ENCODE data around the gene SDC3.

The SDC3 gene

DNA sequence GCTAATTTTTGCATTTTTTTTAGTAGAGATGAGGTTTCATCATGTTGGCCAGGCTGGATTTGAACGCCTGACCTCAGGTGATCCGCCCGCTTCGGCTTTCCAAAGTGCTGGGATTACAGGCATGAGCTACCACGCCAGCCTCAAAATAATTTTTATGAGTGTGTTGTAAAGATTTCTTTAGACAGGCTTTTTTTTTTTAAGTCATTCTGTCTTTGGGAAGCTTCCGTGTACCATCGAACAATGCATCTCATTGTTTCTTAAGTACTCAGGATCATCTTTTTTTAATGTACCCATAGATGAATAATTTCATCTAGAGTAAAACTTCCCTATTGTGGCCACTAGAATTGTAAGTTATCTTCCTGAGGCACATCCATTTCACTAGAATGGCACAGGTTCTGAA lies 19.6 kb upstream of the SDC3 start:
- DNase-seq, result no peak

DNA sequence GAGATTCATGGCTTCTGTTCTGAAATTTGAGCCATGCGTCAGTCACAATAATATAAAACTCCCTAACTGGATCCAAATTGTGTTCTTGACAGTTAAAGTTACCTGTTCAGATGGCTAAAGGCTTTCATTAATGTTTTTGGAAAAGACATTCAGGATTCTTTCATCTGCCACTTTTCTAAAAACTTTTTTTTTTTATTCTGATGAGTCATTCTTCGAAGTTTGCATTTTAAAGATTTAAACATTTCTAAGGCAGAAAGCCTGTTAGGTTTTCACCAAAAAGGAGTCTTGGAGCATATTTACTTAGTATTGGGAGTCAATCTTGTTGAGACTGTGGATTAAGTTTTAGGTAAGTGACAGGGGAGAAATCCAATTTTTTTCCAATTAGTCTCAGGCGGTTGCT lies 18.9 kb upstream of the SDC3 start:
- no peak for DNase-seq

DNA sequence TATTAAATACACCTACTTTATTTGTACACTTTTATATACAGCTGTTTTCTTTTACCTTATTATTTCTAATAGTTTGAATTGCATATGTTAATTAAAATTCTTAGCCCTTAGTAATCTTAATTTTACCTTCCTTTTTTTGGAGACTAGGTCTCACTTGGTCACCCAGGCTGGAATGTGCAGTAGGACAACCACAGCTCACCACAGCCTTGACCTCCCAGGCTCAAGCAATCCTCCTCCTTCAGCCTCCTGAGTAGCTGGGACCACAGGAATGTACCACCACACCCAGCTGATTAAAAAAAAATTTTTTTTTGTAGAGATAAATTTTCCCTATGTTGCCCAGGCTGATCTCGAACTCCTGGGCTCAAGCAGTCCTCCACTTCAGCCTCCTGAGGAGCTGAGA lies 15.0 kb upstream of the SDC3 start:
- no peak for DNase-seq

DNA sequence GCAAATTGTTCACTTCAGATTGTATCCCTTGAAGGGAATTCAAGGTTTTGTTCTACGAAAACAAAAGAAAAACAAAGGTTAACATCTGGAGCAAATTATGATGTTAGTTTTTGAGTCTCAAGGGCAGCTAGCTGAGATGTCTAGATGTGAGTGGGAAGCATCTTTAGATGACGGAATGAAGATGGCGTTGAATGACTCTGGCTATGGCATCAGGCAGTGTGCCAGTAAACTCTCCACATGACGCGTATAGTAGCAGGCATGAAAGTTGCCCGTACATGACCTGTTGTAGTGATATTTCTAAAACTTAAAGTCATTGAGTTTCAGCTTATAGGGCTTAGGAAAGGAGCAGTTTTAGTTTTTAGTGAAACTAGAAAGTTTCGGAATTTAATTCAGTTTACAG lies 12.3 kb upstream of the SDC3 start:
- no peak for DNase-seq

DNA sequence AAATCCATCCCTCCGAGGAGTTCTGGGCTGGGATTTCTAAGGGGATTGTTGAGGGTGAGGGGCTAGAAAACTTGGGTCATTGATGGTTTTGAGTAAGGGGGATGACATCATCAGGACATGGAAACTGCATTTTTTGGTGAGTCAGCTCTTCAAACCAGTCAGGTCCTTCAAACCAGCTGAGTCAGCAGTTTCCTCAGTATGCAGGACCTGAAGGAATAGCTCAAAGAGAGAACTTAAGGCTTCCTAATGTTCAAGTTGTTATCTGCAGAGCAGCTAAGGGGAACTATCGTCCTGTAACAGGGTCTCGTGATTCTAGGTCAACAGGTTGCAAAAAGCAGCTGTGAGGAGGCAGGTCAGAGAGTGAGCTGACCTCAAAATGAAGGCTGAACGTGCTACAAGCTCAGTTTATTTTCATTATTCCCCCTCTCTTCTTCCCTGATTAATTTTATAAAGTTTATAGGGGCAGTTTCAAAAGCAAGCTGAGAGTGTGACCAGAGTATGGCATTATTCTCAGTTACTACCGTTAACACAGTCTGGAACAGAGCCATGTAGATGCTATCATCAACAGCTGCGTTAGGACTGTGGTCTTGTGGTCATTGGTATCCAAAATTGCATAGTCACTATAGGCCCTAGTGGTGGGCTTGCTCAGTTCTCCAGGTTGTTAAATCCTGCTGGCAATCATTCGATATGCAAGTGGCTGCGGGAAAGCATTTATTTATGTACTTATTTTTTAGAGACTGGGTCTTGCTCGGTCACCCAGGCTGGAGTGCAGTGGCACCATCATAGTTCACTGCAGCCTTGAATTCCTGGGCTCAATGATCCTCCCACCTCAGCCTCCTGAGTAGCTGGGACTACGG lies 10.7 kb upstream of the SDC3 start:
- no peak for DNase-seq

DNA sequence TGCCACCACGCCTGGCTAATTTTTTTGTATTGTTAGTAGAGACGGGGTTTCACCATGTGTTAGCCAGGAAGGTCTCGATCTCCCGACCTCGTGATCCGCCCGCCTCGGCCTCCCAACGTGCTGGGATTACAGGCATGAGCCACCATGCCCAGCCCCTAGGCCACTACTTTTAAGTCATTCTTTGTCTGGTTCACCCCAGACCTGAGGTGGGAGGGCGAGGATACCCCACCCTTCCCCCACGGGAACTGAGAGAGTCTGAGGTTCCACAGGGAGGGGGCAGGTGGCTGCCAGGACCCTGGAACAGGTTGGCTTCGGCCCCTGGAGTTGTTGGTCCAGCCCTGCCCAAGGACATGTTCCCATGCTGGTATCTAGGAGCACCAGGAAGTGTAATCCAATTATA lies 7.7 kb upstream of the SDC3 start:
- no peak for DNase-seq

DNA sequence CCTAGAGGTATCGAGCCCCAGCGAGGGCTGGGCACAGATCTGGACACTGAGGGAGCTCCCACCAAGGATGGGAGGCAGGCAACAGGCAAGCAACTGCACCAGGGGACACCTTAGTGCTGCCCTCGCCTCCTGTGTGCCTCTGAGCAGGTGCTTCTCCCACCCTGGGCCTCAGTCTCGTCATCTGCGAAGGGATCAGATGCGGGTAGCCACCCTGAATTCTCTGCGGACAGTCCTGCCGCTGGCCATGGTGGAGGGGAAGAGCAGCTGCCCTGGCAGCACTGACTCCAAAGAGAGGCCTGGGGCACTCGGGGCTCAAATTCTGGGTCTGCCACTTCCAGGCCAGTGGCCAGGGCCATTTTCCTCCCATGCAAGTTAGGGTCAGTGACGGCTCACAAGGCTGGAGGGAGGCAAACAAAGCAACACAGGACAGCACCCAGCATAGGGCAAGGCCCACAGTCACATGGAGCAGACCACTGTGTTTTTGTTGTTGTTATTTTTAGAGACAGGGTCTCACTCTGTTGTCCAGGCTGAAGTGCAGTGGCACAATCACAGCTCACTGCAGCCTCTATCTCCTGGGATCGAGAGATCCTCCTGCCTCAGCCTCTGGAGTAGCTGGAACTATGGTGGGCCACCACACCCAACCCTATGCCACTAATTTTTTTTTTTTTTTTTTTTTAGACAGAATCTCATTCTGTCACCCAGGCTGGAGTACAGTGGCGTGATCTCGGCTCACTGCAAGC lies 7.1 kb upstream of the SDC3 start:
- DNase-seq, result no peak

DNA sequence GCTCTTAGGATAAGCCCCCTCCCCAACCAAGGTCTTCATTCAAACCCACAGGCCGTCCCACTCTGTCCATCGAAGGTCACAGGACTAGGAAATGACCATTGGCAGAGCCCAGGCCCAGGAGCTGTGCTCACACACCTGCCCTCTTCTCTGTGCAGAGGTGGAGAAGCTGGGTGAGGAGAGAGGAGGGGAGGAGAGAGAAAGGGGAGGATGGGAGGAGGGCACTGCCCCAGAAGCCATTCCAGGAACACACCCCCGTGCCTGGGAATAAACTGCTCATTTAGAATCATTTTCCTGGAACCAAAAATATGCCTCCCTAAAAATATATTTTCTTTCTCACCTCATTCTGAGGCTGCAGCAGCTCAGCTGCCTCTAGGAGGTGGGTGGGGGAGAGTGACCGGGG lies 6.4 kb upstream of the SDC3 start:
- DNase-seq, result no peak

DNA sequence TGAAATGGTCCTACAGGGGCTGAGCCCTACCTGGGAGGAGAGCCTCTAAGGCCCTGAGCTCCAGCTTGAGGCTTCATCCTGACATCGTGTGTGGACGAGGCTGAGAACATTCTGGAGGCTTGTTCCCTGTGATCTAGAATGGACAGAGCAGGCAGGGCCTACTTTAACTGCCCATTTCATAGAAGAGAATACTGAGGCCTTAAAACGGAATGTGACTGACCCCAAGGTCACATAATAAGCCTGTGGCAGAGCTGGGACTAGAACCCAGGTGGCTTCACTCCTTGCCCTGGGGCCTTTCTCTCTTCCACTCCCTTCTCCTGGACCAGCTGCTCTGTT lies 6.0 kb upstream of the SDC3 start:
- DNase-seq, result no peak

DNA sequence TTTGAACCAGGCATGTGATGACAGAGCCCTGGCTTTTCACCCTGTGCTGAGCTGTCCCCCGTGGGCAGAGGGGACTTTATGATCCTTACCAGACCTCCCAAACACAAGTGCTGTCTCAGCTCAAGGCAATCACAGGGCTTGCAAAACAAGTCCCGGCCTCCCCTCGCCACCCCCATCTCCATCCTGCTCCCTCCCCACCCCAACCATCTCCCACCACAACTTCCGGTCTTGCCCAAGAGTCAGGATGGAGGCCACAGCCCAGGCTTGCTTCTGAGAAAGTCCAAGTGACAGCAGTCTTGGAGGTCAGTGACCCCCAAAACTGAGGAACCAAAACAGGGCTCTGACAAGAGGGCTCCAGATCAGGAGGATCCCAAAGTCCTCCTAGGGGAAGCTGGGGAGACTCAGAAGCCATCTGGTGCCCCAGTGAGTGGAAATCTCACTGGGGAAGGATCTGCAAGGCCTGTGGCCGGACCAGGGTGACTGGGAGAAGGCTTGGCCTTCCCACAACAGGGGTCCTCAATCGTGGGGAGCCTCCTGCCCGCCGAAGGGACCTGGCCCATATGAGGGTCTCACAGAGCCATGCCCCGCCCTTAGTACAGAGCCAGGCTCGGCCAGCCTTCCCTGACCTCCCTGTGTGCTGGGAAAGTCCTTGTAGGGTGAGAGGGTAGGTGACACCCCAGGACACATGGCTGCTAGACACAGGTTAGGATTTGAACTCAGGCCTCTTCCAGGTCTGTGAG lies 4.5 kb upstream of the SDC3 start:
- no peak for DNase-seq

DNA sequence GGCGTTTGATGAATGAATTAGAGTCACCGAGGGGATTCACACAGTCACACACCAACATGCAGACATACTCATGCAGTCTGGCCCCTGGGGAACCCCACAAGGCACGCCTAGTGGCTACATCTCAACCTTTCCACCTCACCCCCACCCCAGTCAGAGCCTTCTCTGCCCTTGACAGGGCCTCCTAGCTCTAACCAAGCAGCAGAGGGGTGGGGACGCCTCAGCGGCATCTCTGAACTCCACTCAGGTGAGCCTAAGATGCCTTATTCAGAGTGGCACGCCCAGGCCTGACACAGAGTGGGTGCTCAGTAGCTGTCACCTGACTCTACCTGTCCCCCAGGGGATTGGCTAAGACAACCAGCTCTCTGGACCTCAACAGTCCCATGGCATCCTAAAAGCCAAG lies 3.7 kb upstream of the SDC3 start:
- DNase-seq, result no peak

DNA sequence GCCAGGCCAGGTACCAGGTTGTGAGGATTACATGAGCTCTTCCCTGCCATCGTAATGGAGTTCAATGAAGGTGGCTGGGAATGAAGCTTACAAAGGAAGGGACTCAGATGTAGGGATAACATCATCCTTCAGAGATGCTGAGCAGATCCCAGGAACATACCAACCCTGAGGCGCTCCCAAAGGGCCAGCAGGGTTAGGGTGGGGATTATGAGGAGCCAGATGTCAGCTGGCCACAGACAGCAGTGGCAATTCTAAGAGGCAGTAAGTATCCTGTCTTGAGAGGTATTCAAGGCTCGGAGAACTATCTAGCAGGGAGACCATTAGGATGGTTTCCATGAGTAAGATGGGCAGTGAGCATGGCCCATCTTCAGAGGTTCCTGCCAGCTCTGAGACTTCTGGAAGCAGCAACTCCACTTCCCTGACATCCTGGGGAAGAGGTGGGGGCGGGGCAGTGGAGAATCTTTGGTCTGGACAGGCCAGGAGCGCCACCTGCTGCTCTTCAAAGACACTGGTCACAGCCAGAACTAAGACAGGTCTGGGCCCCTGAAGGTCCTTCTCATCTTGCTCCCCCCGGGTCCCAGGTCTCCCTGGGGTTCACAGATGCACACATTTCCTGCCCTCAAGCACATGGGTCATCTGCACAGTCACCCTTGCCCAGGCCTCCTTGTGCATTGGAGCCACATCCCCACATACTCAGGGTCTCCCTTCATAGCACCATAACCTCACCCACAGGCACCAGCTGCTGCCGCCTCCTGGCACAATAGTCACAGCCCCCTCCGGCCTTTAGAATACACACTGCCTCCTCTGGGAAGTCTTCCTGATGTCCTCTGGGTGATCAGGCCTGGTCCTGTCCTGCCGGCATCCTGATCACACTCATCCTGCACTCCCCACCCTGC lies 2.7 kb upstream of the SDC3 start:
- DNase-seq, result peak in 2 of 5 donors; percentile 15 to 49

DNA sequence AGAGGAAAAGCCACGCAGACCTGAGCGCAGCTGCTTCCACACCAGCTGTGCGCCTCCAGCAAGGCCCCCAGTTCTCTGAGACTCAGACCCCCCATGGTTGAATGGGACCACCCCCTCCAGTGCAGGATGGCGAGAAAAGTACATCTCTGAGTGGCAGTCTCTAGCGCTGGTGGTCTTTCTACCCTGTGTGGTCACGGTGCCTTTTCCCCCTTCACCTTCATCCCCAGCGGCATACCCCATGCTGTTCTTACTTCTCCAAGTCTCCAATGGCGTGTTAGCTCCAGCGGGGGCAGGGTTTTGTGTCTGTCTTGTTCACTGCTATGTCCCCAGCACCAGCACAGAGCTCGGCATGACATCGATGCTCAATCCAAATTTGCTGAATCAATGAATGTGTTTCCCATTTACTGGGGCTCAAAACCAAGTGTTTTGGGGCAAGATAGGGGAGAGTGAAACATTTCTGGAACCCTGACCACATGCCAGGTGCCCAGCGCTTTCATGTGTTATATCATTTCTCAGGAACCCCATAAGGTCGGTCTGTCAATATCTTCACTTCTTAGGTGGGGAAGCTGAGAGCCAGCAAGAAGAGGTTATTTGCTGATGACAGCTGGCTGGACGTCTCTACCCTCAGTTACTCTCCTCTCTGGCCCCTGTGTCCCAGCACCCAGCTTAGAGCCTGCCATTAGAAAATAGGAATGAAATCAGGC lies 959 bp upstream of the SDC3 start:
- DNase-seq, result no peak

DNA sequence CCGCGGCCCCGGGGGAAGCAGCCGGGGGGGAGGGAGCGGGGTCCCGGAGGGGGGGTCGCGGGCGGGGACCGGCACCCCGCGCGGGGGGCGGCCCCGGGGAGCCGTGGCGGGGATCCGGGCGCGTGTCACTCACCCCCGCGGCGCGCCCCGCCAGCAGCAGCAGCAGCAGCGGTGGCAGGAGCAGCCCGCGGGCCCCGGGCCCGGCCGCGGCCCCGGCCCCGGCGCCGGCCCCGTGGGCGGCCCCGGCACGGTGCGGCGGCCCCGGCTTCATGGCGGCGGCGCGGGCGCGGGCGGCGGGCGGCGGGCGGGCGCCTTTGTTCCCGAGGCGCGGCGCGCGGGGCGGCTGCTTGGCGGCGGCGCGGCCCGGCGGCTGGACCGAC lies 252 bp downstream of the SDC3 start:
- no peak for DNase-seq

DNA sequence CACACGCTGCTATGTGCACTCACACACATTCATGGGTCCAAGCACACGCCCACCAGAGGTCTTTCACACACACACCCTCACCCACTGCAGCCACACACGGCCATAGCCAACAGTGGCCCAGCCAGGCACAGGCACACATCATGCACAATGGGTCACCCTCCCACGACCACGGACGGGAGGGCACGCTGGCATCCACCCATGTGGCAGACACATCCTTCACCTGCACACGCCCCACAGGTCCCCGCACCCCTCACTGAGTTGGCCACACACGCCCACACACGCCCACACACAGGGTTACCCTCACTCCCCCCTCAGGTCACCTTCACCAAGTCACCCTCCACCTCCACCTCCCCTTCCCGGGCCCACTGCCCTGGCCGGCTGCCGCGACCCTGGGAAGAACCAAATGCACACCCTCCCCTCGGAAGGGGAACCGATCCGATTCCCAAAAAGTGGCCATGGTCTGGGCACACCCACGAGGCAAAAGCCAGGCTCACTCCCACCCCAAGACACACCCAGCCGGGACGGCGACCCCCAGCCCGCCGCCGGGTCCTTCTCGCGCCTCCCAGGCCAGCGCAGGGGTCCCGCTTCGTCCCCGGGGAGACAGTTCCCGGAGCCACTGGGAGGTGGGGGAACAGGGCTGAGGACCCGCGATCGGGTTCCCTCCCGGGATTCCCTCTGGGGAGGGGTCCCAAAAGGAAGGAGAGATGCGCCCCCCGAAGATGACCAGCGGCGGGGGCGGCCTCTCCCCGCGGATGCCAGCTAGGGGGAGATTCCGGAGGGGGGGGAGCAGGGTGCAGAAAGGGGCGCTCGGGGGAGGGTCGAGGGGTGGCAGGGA lies 860 bp downstream of the SDC3 start:
- no peak for DNase-seq

DNA sequence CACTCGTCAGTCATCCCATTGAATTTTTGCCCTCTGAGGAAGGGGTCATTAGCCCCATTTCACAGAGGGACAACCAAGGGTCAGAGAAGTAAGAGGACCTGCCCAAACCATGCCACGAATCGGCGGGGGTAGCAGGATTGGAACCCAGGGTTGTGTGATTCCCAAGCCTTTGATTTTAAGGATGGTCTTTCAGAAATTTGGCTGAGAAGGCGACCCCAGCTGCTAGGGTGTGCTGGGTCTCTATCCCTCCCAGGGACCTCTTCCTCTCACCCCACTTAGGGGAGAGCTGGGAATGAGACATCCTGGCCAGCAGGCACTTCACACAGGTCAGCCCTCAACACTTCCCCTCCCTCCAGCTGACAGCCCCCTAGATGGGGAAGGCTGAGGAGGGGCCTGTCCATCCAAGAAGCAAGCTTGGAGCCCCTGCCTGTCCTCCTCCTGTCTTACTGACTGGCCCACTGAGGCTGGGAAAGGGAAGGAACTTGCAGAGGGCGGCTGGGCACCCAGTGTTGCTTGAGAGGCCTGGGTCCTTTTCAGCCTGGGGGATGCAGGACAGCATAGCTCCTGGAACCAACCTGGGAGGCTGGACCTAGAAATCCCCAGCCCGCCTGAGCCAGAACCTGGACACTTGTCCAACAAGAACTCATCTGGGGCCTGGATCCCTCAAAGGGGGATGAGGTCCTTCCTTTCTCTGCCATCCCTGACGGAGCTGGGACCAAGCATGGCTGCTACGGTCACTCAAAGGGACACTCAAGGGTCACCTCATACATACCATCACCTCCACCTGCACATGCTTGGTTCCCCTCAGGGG lies 1.7 kb downstream of the SDC3 start:
- DNase-seq, result no peak

DNA sequence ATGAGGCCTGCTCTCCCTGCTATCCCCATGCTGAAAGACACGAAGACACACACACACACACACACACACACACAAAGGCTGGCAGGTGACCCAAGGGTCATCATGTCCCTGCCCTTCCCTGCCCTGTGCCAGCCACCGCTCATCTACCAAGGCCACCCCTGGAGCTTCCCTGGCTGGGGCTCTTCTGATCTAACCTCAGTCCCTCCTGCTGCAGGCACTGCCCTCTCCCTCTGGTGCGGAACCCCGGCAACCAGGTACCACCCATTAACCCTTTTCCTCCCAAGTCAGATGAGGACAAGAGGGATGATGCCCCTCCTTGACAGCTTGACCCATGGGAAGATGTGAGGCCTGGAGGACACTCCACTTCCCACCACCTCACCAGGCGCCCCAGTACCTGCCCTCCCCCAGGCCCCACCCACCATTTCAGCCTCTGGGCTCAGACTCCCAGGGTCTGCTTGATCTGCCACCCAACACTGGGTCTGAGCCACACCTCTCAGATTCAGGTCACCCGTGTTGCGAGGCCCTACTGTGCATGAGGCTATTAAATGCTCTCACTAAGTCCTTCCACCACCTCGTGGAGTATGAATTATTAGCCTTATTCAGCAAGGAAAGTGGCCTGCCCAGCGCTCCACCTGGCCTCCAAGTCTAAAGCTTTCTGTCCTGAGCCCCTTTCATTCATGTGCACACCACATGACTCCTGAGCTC lies 2.5 kb downstream of the SDC3 start:
- no peak for DNase-seq

DNA sequence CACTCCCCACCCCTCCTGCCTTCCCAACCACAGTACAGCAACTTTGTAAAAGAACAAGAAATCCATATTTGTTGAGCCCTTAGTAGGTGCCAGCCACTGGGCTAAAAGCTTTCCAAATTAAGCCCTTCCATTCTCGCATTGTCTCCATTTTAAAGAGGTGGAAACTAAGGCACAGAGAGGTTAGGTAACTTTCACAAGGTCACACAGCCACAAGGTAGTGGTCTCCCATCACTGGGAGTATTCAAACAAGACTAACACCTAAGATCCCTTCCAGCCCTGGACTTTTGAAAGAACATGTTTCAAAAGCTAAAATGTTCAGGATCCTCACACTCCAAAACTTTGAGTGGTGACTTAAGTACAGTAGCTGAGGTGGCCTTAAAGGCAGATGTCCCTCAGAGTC lies 3.2 kb downstream of the SDC3 start:
- no peak for DNase-seq

DNA sequence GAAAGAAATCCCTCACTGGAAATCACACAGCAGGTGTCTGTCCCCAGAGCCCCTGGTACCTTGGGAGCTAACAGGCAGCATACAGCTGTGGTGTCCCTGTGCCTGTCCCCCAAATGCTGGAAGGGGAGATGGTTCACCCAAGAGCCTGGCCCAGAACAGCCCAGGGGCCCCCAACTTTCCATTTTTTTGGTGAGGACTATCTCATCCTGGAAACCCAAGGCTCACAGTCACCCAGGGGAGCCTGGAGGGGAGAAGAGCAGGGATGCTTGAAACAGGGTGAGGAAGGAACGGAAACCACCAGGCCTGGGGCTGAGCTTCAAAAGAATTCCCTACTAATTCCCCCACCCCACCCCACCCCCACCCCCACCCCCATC lies 3.6 kb downstream of the SDC3 start:
- DNase-seq, result no peak

All from T-helper 1 cell (primary cell).